Skeletal muscle tissue (tissue), 4 donors: ENCODE results near the gene AGPS. TPM values are rescaled to one million over a fixed set of nuclear protein-coding genes. Genes with fewer than 3 reads are reported as not detected.

Experiments used
- H3K27ac ChIP-seq: one replicate; pipeline ENCODE4 v1.7.0; 2013; ENCODE audit warnings: mild to moderate bottlenecking, low read depth, low read length, inconsistent platforms
- H3K27me3 ChIP-seq, 3 donors: one replicate each; pipeline ENCODE4 v1.7.0; 2013; ENCODE audit warnings: low read length in 3 of 3; ENCODE audit not compliant: control insufficient read depth in 3 of 3, insufficient read depth in 3 of 3
- H3K36me3 ChIP-seq, 3 donors: one replicate each; pipeline ENCODE4 v1.7.0; 2013; ENCODE audit warnings: low read length in 3 of 3; ENCODE audit not compliant: control insufficient read depth in 3 of 3, insufficient read depth in 3 of 3
- H3K4me1 ChIP-seq, 3 donors: one replicate each; pipeline ENCODE4 v1.7.0; 2013; ENCODE audit warnings: low read length in 3 of 3, mild to moderate bottlenecking in 3 of 3; ENCODE audit not compliant: control insufficient read depth in 3 of 3, insufficient read depth in 3 of 3
- H3K4me3 ChIP-seq, 3 donors: one replicate each; pipeline ENCODE4 v1.7.0; 2013; ENCODE audit warnings: low read length in 3 of 3
- H3K9ac ChIP-seq, 3 donors: one replicate each; pipeline ENCODE4 v1.7.0; 2013; ENCODE audit warnings: low read length in 3 of 3, mild to moderate bottlenecking in 3 of 3, moderate library complexity in 2 of 3, low read depth in 1 of 3
- H3K9me3 ChIP-seq, 3 donors: one replicate each; pipeline ENCODE4 v1.7.0; 2013; ENCODE audit warnings: low read length in 3 of 3; ENCODE audit not compliant: control insufficient read depth in 3 of 3
- total RNA-seq: library from RNA; depleted of rRNA; stranded (reverse); fragments of >200 nt; gene quantifications from one replicate; pipeline ENCODE4 v1.2.3, GENCODE V29; 2014
- donor health status: Osteomylitis.

Gene AGPS
- total RNA-seq, 1 donor from 2014 or later, result 29.7 TPM

- peaks cover 0 to 7% (median 3%) of the 10 kb centered on the region in 3 donors for H3K36me3 ChIP-seq
- no peaks in the 10 kb centered on the region for H3K9me3 ChIP-seq
- no peaks in the 10 kb centered on the region for H3K4me1 ChIP-seq
- H3K27me3 ChIP-seq, result no peaks in the 10 kb centered on the region
- H3K27ac ChIP-seq, result no peak overlapping the region
- no peak overlapping the region for H3K4me3 ChIP-seq
- peak overlapping the region in 1 of 3 donors; percentile 13 for H3K9ac ChIP-seq
Observed at GRCh38 chr2:177506505-177506904, 113.9 kb downstream of the AGPS start.

DNA sequence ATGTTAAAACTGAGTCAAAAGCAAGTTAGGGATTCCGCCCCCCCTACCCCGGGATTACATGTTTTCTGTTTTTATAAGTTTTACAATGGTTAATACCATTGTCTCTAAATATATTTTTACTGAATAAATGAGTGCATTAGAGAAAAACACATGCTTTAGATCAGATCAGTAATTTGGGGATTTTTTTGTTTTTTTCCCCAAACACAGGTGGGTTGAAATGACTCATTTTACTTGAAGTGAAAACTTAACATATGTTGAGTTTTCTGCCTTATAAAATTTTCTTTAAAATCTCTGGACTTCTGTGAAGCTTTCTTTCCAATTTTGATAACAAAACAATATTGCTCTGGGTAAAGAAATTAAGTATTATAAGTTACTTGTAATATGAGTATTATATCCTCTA, 114.4 kb downstream of the AGPS start:
- H3K36me3 ChIP-seq, result peaks cover 0 to 7% (median 3%) of the 10 kb centered on the region in 3 donors

GRCh38 chr2:177516824-177517544, 124.4 kb downstream of the AGPS start:
- Histone ChIP-seq H3K9ac (no peak overlapping the region), H3K27ac (no peak overlapping the region), H3K4me3 (no peak overlapping the region), H3K36me3 (peaks cover 0 to 13% (median 7%) of the 10 kb centered on the region in 3 donors), H3K9me3 (no peaks in the 10 kb centered on the region), H3K27me3 (no peaks in the 10 kb centered on the region), H3K4me1 (peaks cover 0 to 3% (median 0%) of the 10 kb centered on the region in 3 donors)

More for the DNA sequence above, 114.4 kb downstream of the AGPS start:
- Histone ChIP-seq H3K27ac (no peak overlapping the region), H3K4me3 (no peak overlapping the region), H3K4me1 (no peaks in the 10 kb centered on the region), H3K9me3 (no peaks in the 10 kb centered on the region), H3K9ac (no peak overlapping the region), H3K27me3 (no peaks in the 10 kb centered on the region)

- Histone ChIP-seq H3K4me1 (peaks cover 0 to 3% (median 0%) of the 10 kb centered on the region in 3 donors), H3K27ac (no peak overlapping the region), H3K36me3 (peaks cover 0 to 13% (median 11%) of the 10 kb centered on the region in 3 donors), H3K9ac (no peak overlapping the region), H3K4me3 (no peak overlapping the region), H3K27me3 (no peaks in the 10 kb centered on the region), H3K9me3 (no peaks in the 10 kb centered on the region)
Observed at GRCh38 chr2:177518754-177519153, 126.2 kb downstream of the AGPS start.

GRCh38 chr2:177519534-177520115, 127.1 kb downstream of the AGPS start:
- H3K4me3 ChIP-seq, result no peak overlapping the region
- no peak overlapping the region for H3K9ac ChIP-seq
- H3K9me3 ChIP-seq, result no peaks in the 10 kb centered on the region
- H3K36me3 ChIP-seq, result peaks cover 0 to 14% (median 12%) of the 10 kb centered on the region in 3 donors
- H3K27me3 ChIP-seq, result no peaks in the 10 kb centered on the region
- peaks cover 0 to 3% (median 0%) of the 10 kb centered on the region in 3 donors for H3K4me1 ChIP-seq
- H3K27ac ChIP-seq, result no peak overlapping the region

DNA sequence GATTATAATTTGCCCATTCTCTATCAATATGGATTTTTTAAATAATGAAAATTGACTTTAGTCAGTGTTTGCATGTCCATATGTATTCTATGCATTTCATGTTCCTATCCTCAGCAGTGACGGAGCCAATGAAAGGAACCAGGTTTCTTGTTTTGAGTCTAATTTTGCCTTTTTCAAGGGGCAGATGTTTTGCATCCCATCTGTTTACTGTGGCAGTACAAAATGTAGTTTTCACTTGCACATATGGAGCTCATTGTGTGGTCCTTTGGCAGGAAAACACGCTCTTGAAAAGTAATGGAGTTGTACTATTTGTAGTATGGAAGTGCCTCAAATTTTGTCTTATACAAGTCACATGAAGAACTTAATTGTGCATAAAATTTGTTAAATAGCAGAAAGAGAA, 127.8 kb downstream of the AGPS start:
- peaks cover 0 to 3% (median 0%) of the 10 kb centered on the region in 3 donors for H3K4me1 ChIP-seq
- H3K9ac ChIP-seq, result no peak overlapping the region
- H3K9me3 ChIP-seq, result no peaks in the 10 kb centered on the region
- H3K27ac ChIP-seq, result no peak overlapping the region
- H3K4me3 ChIP-seq, result no peak overlapping the region
- H3K27me3 ChIP-seq, result no peaks in the 10 kb centered on the region
- peaks cover 0 to 11% (median 10%) of the 10 kb centered on the region in 3 donors for H3K36me3 ChIP-seq

- H3K9ac ChIP-seq, result no peak overlapping the region
- no peak overlapping the region for H3K27ac ChIP-seq
- peaks cover 0 to 3% (median 0%) of the 10 kb centered on the region in 3 donors for H3K4me1 ChIP-seq
- H3K36me3 ChIP-seq, result peaks cover 0 to 10% (median 5%) of the 10 kb centered on the region in 3 donors
- H3K4me3 ChIP-seq, result no peak overlapping the region
- H3K27me3 ChIP-seq, result no peaks in the 10 kb centered on the region
- no peaks in the 10 kb centered on the region for H3K9me3 ChIP-seq
Observed at GRCh38 chr2:177523781-177524180, 131.2 kb downstream of the AGPS start.

GRCh38 chr2:177525351-177525924, 132.9 kb downstream of the AGPS start:
- no peaks in the 10 kb centered on the region for H3K4me1 ChIP-seq

GRCh38 chr2:177528351-177528933, 135.9 kb downstream of the AGPS start:
- Histone ChIP-seq H3K27me3 (no peaks in the 10 kb centered on the region), H3K9ac (no peak overlapping the region), H3K36me3 (peaks cover 0 to 8% (median 0%) of the 10 kb centered on the region in 3 donors), H3K4me3 (no peak overlapping the region), H3K4me1 (no peaks in the 10 kb centered on the region), H3K27ac (no peak overlapping the region), H3K9me3 (no peaks in the 10 kb centered on the region)

More at GRCh38 chr2:177525351-177525924, 132.9 kb downstream of the AGPS start:
- H3K27me3 ChIP-seq, result no peaks in the 10 kb centered on the region
- peaks cover 0 to 10% (median under 1%) of the 10 kb centered on the region in 3 donors for H3K36me3 ChIP-seq
- no peak overlapping the region for H3K9ac ChIP-seq
- no peak overlapping the region for H3K27ac ChIP-seq
- no peaks in the 10 kb centered on the region for H3K9me3 ChIP-seq
- H3K4me3 ChIP-seq, result no peak overlapping the region
